CD4-positive, CD25-positive, alpha-beta regulatory T cell (primary cell): ENCODE measurements around the gene COMMD1. TPM values are rescaled to one million over a fixed set of nuclear protein-coding genes. Genes with fewer than 3 reads are reported as not detected.

Source experiments
- ATAC-seq, 2 donors: fragments of 150-1000 bp; cut with Tn5 transposase; one replicate each; pipeline ENCODE4 v1.10.0; 2021; ENCODE audit warnings: low read depth in 2 of 2, moderate number of reproducible peaks in 2 of 2, moderate library complexity in 1 of 2
- DNase-seq, 3 donors: peaks; one replicate each; pipeline versions ENCODE4 v3.0.0 to v3.0.0-alpha.2; 2012 to 2022; ENCODE audit warnings: mixed read lengths in 1 of 3
- H3K27ac ChIP-seq: one replicate; pipeline ENCODE4 v1.7.0; 2013; ENCODE audit warnings: mild to moderate bottlenecking, low read length; ENCODE audit not compliant: insufficient read depth, poor library complexity, severe bottlenecking
- H3K27me3 ChIP-seq: one replicate; pipeline ENCODE4 v1.7.0; 2013; ENCODE audit warnings: low read length; ENCODE audit not compliant: control insufficient read depth, insufficient read depth
- H3K36me3 ChIP-seq: one replicate; pipeline ENCODE4 v1.7.0; 2013; ENCODE audit warnings: mild to moderate bottlenecking, low read length, moderate library complexity; ENCODE audit not compliant: control insufficient read depth, insufficient read depth
- H3K4me1 ChIP-seq: 2 replicates; pipeline ENCODE4 v1.7.0; 2013; ENCODE audit warnings: mild to moderate bottlenecking, low read length; ENCODE audit not compliant: insufficient read depth, control insufficient read depth, poor library complexity, severe bottlenecking
- H3K4me3 ChIP-seq: one replicate; pipeline ENCODE4 v1.7.0; 2013; ENCODE audit warnings: low read depth, mild to moderate bottlenecking, low read length, moderate library complexity
- H3K9me3 ChIP-seq, 2 experiments: 1 replicate in 1 of 2; 2 replicates in 1 of 2; pipeline ENCODE4 v1.7.0; 2013; ENCODE audit warnings: low read length in 2 of 2, mild to moderate bottlenecking in 1 of 2, moderate library complexity in 1 of 2; ENCODE audit not compliant: control insufficient read depth in 2 of 2
- H3K27ac Mint-ChIP-seq, 3 donors: one replicate each; pipeline ENCODE4 v1.8.0; 2020 to 2022; ENCODE audit warnings: mild to moderate bottlenecking in 3 of 3, mixed read lengths in 3 of 3, moderate library complexity in 2 of 3
- H3K27me3 Mint-ChIP-seq: one replicate; pipeline ENCODE4 v1.8.0; 2022; ENCODE audit warnings: mild to moderate bottlenecking, mixed read lengths
- H3K36me3 Mint-ChIP-seq: one replicate; pipeline ENCODE4 v1.8.0; 2020; ENCODE audit warnings: mixed read lengths
- H3K4me1 Mint-ChIP-seq, 4 donors: one replicate each; pipeline ENCODE4 v1.8.0; 2020 to 2022; ENCODE audit warnings: mixed read lengths in 4 of 4, mild to moderate bottlenecking in 1 of 4
- H3K4me3 Mint-ChIP-seq, 4 donors: one replicate each; pipeline ENCODE4 v1.8.0; 2020 to 2022; ENCODE audit warnings: mild to moderate bottlenecking in 4 of 4, mixed read lengths in 4 of 4, moderate library complexity in 3 of 4
- H3K9me3 Mint-ChIP-seq, 7 donors: one replicate each; pipeline ENCODE4 v1.8.0; 2020 to 2022; ENCODE audit warnings: mixed read lengths in 7 of 7, mild to moderate bottlenecking in 3 of 7, moderate library complexity in 2 of 7
- polyA plus RNA-seq, 4 donors: library from polyadenylated mRNA; unstranded; fragments of 300-500 nt; fragmentation: Illumina TruSeq; gene quantifications; one replicate each; pipeline ENCODE4 v1.2.3, GENCODE V29; 2021
- total RNA-seq: library from RNA; stranded (reverse); gene quantifications from one replicate; pipeline ENCODE4 v1.2.3, GENCODE V29; 2022

The COMMD1 gene
- total and polyA plus RNA-seq, 5 donors from 2014 or later: 21.4 to 79.2 (median 55.0) TPM

- H3K4me3 Mint-ChIP-seq: no peak overlapping the region
- no peak for ATAC-seq
- H3K4me1 Mint-ChIP-seq: peaks cover 0 to 6% (median 0%) of the 10 kb centered on the region in 4 donors
- no peak for DNase-seq
- Histone ChIP-seq H3K9me3 (no peaks in the 10 kb centered on the region), H3K27ac (no peak overlapping the region), H3K4me1 (no peaks in the 10 kb centered on the region), H3K36me3 (no peaks in the 10 kb centered on the region), H3K4me3 (no peak overlapping the region), H3K27me3 (no peaks in the 10 kb centered on the region)
- H3K27me3 Mint-ChIP-seq: no peaks in the 10 kb centered on the region
- H3K27ac Mint-ChIP-seq: no peak overlapping the region
- no peaks in the 10 kb centered on the region for H3K9me3 Mint-ChIP-seq
- no peaks in the 10 kb centered on the region for H3K36me3 Mint-ChIP-seq
Measured at GRCh38 chr2:62163106-62163831, 257.8 kb downstream of the COMMD1 start.

DNA sequence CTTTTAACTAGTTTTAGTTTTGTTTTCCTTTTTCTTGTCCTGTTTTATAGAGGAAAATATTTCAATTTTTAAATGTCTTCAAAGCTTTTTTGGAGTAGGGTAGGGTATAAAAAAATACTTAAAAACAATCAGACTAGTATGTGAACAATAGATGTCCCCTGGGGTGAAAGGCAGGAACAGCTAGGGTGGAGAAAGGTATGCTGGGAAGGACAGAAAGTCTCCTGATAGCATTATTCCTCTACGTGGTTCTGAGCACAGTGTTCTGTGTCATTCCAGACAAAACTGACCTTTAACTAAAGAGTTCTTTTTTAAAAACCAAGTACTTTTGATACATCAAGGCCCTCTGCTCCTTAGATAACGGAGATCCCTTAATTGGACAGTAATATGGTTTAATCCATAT lies 258.4 kb downstream of the COMMD1 start:
- Mint-ChIP-seq H3K36me3 (no peaks in the 10 kb centered on the region), H3K27ac (no peak overlapping the region), H3K4me3 (no peak overlapping the region), H3K4me1 (peaks cover 0 to 6% (median 0%) of the 10 kb centered on the region in 4 donors), H3K27me3 (no peaks in the 10 kb centered on the region), H3K9me3 (no peaks in the 10 kb centered on the region)
- no peaks in the 10 kb centered on the region for H3K4me1 ChIP-seq
- no peak overlapping the region for H3K27ac ChIP-seq
- H3K36me3 ChIP-seq: no peaks in the 10 kb centered on the region
- no peak overlapping the region for H3K4me3 ChIP-seq
- no peaks in the 10 kb centered on the region for H3K27me3 ChIP-seq
- DNase-seq (no peak), ATAC-seq (no peak)
- H3K9me3 ChIP-seq: no peaks in the 10 kb centered on the region

- no peak overlapping the region for H3K27ac ChIP-seq
- peaks cover 0 to 5% (median 0%) of the 10 kb centered on the region in 7 donors for H3K9me3 Mint-ChIP-seq
- no peaks in the 10 kb centered on the region for H3K36me3 ChIP-seq
- H3K9me3 ChIP-seq: no peaks in the 10 kb centered on the region
- H3K4me1 Mint-ChIP-seq: no peaks in the 10 kb centered on the region
- H3K27me3 Mint-ChIP-seq: no peaks in the 10 kb centered on the region
- ATAC-seq (no peak), DNase-seq (no peak)
- H3K36me3 Mint-ChIP-seq: no peaks in the 10 kb centered on the region
- H3K4me1 ChIP-seq: no peaks in the 10 kb centered on the region
- H3K4me3 ChIP-seq: no peak overlapping the region
- no peaks in the 10 kb centered on the region for H3K27me3 ChIP-seq
- no peak overlapping the region for H3K27ac Mint-ChIP-seq
- H3K4me3 Mint-ChIP-seq: no peak overlapping the region
Measured at GRCh38 chr2:62175728-62176127, 270.3 kb downstream of the COMMD1 start.

GRCh38 chr2:62176801-62177200 lies 271.3 kb downstream of the COMMD1 start:
- Mint-ChIP-seq H3K9me3 (peaks cover 0 to 3% (median 0%) of the 10 kb centered on the region in 7 donors), H3K27me3 (no peaks in the 10 kb centered on the region), H3K36me3 (no peaks in the 10 kb centered on the region), H3K4me1 (peaks cover 0 to 2% (median under 1%) of the 10 kb centered on the region in 4 donors), H3K4me3 (no peak overlapping the region), H3K27ac (peak overlapping the region in 1 of 3 donors; percentile 6)
- DNase-seq (no peak), ATAC-seq (no peak)
- Histone ChIP-seq H3K27ac (no peak overlapping the region), H3K27me3 (no peaks in the 10 kb centered on the region), H3K9me3 (no peaks in the 10 kb centered on the region), H3K4me1 (no peaks in the 10 kb centered on the region), H3K36me3 (no peaks in the 10 kb centered on the region), H3K4me3 (no peak overlapping the region)

DNA sequence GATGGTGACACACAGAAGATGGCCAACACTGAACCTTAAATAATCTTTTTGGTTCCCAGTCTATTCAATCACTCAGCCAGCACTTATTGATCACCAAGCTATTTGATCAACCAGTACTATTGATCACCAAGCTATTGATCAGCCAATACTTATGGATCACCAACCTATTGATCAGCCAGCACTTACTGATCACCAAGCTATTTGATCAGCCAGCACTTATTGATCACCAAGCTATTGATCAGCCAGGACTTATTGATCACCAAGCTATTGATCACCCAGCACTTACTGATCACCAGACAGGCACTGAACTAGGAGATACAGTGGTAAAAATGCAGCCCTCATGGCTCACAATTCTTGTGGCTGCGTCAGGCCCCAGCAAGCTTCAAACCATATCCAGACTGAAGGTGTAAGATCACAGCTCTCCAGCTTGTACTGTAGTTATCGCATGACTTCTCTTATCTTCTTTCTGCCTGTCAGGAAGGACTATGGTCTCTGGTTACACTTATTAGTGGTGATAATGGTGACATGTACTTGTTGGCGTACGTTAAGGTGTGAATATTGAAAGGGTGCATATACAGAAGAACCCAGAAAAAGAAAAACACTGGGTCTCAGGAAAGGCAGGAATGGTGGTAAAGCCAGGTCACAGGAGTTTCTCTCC lies 272.0 kb downstream of the COMMD1 start:
- Histone ChIP-seq H3K27ac (no peak overlapping the region), H3K4me1 (no peaks in the 10 kb centered on the region), H3K27me3 (no peaks in the 10 kb centered on the region), H3K4me3 (no peak overlapping the region), H3K36me3 (no peaks in the 10 kb centered on the region), H3K9me3 (no peaks in the 10 kb centered on the region)
- no peak for DNase-seq
- H3K4me3 Mint-ChIP-seq: no peak overlapping the region
- H3K9me3 Mint-ChIP-seq: peaks cover 0 to 3% (median 0%) of the 10 kb centered on the region in 7 donors
- H3K27me3 Mint-ChIP-seq: no peaks in the 10 kb centered on the region
- no peak overlapping the region for H3K27ac Mint-ChIP-seq
- peaks cover 0 to 2% (median under 1%) of the 10 kb centered on the region in 4 donors for H3K4me1 Mint-ChIP-seq
- no peaks in the 10 kb centered on the region for H3K36me3 Mint-ChIP-seq
- ATAC-seq: no peak

GRCh38 chr2:62178741-62179271 lies 273.3 kb downstream of the COMMD1 start:
- H3K4me3 ChIP-seq: no peak overlapping the region
- no peaks in the 10 kb centered on the region for H3K36me3 Mint-ChIP-seq
- H3K9me3 ChIP-seq: no peaks in the 10 kb centered on the region
- no peak overlapping the region for H3K27ac ChIP-seq
- ATAC-seq (no peak), DNase-seq (no peak)
- H3K4me1 ChIP-seq: no peaks in the 10 kb centered on the region
- H3K9me3 Mint-ChIP-seq: peaks cover 0 to 3% (median 0%) of the 10 kb centered on the region in 7 donors
- H3K4me1 Mint-ChIP-seq: peaks cover 0 to 2% (median under 1%) of the 10 kb centered on the region in 4 donors
- H3K4me3 Mint-ChIP-seq: no peak overlapping the region
- H3K27me3 Mint-ChIP-seq: no peaks in the 10 kb centered on the region
- H3K27ac Mint-ChIP-seq: no peak overlapping the region
- H3K27me3 ChIP-seq: no peaks in the 10 kb centered on the region
- H3K36me3 ChIP-seq: no peaks in the 10 kb centered on the region

GRCh38 chr2:62180975-62181374 lies 275.5 kb downstream of the COMMD1 start:
- no peaks in the 10 kb centered on the region for H3K27me3 Mint-ChIP-seq
- H3K36me3 ChIP-seq: no peaks in the 10 kb centered on the region
- no peaks in the 10 kb centered on the region for H3K4me1 ChIP-seq
- no peaks in the 10 kb centered on the region for H3K27me3 ChIP-seq
- no peaks in the 10 kb centered on the region for H3K9me3 ChIP-seq
- H3K4me3 Mint-ChIP-seq: no peak overlapping the region
- no peak for ATAC-seq
- H3K27ac ChIP-seq: no peak overlapping the region
- no peaks in the 10 kb centered on the region for H3K36me3 Mint-ChIP-seq
- peaks cover 0 to 2% (median under 1%) of the 10 kb centered on the region in 4 donors for H3K4me1 Mint-ChIP-seq
- H3K4me3 ChIP-seq: no peak overlapping the region
- DNase-seq: no peak
- peaks cover 0 to 2% (median 0%) of the 10 kb centered on the region in 7 donors for H3K9me3 Mint-ChIP-seq
- H3K27ac Mint-ChIP-seq: no peak overlapping the region
